Thyroid gland (tissue), 4 donors: Measurements from ENCODE around the gene MAST4. TPM values are rescaled to one million over a fixed set of nuclear protein-coding genes. Genes with fewer than 3 reads are reported as not detected.

Experiments used
- DNase-seq, 2 donors: peaks; one replicate each; pipeline ENCODE4 v3.0.0-alpha.2; 2019
- H3K27ac ChIP-seq, 3 donors: fragments of 200-600 bp; sonication (generic); 1 replicate in 2 of 3; 2 replicates in 1 of 3; pipeline ENCODE4 v1.5.1; 2016 to 2019; ENCODE audit warnings: mild to moderate bottlenecking in 1 of 3, moderate library complexity in 1 of 3
- H3K27me3 ChIP-seq: fragments of 200-600 bp; sonication (generic); one replicate; pipeline ENCODE4 v1.5.1; 2019
- H3K36me3 ChIP-seq, 2 donors: fragments of 200-600 bp; sonication (generic); one replicate each; pipeline ENCODE4 v1.5.1; 2016 to 2019
- H3K4me1 ChIP-seq, 2 donors: fragments of 200-600 bp; sonication (generic); one replicate each; pipeline ENCODE4 v1.5.1; 2017 to 2019
- H3K4me3 ChIP-seq, 3 donors: fragments of 200-600 bp; sonication (generic); replicated peaks in 1 of 3; 1 replicate in 2 of 3; 2 replicates in 1 of 3; pipeline ENCODE4 v1.5.1; 2016; ENCODE audit warnings: mild to moderate bottlenecking in 1 of 3
- H3K9me3 ChIP-seq: fragments of 200-600 bp; sonication (generic); one replicate; pipeline ENCODE4 v1.5.1; 2017
- CTCF ChIP-seq, 6 experiments: fragments of 200-600 bp in 3 of 6; fragments of 450-650 bp in 3 of 6; sonication (generic) in 3 of 6; IDR thresholded peaks; one replicate each; pipeline ENCODE4 v1.5.1; 2016 to 2019; ENCODE audit warnings: antibody characterized with exemption in 6 of 6, mild to moderate bottlenecking in 2 of 6, inconsistent platforms in 1 of 6, moderate library complexity in 1 of 6
- POLR2A ChIP-seq, 2 donors: fragments of 450-650 bp; IDR thresholded peaks; one replicate each; pipeline ENCODE4 v1.6.1; 2017; ENCODE audit warnings: antibody characterized with exemption in 2 of 2, mild to moderate bottlenecking in 2 of 2, moderate library complexity in 1 of 2
- WGBS, 2 donors: methylation state at CpG; one replicate each; pipeline ENCODE4 v1.1.5; 2017; 5-methylcytosine and 5-hydroxymethylcytosine counted together
- intact Hi-C: fragments of 100-400 bp; cut with DNase I; formaldehyde crosslinking; loops from one replicate; pipeline ENCODE4 v1.15.1; 2023
- total RNA-seq, 4 donors: library from RNA; depleted of rRNA; stranded (reverse); fragments of >200 nt; gene quantifications; one replicate each; pipeline ENCODE4 v1.2.3, GENCODE V29; 2016

MAST4 gene
- total RNA-seq, 4 donors from 2014 or later: 20.2 to 38.3 (median 24.4) TPM

- H3K27ac ChIP-seq: no peak overlapping the region
- 86 to 97% methylated on average over 3 of the region's 3 CpGs for WGBS, 2 donors
- no peaks in the 10 kb centered on the region for H3K4me1 ChIP-seq
- no peak for DNase-seq
- TF ChIP-seq POLR2A (IDR thresholded peaks at IDR 0.05) (no peak), CTCF (IDR thresholded peaks at IDR 0.05) (no peak)
- intact Hi-C loops: no loop called here
- no peak overlapping the region for H3K4me3 ChIP-seq
- no peaks in the 10 kb centered on the region for H3K36me3 ChIP-seq
- H3K9me3 ChIP-seq: no peaks in the 10 kb centered on the region
- no peaks in the 10 kb centered on the region for H3K27me3 ChIP-seq
These were observed 63.6 kb downstream of the MAST4 start for GRCh38 chr5:66659780-66660179.

- intact Hi-C loops: no loop called here
- Histone ChIP-seq H3K4me1 (no peaks in the 10 kb centered on the region), H3K9me3 (no peaks in the 10 kb centered on the region), H3K27ac (no peak overlapping the region), H3K4me3 (no peak overlapping the region), H3K27me3 (no peaks in the 10 kb centered on the region), H3K36me3 (no peaks in the 10 kb centered on the region)
- no peak for TF ChIP-seq POLR2A (IDR thresholded peaks at IDR 0.05)
- WGBS, 2 donors: 81 to 87% methylated on average over 1 of the region's 1 CpG
- no peak for DNase-seq
These were observed 64.2 kb downstream of the MAST4 start for GRCh38 chr5:66660396-66660795.

GRCh38 chr5:66661149-66661548, 65.0 kb downstream of the MAST4 start:
- no peaks in the 10 kb centered on the region for H3K27me3 ChIP-seq
- H3K4me3 ChIP-seq: no peak overlapping the region
- DNase-seq: no peak
- TF ChIP-seq CTCF (IDR thresholded peaks at IDR 0.05) (no peak), POLR2A (IDR thresholded peaks at IDR 0.05) (no peak)
- WGBS, 2 donors: 71 to 73% methylated on average over 3 of the region's 3 CpGs
- H3K36me3 ChIP-seq: no peaks in the 10 kb centered on the region
- intact Hi-C loops: no loop called here
- no peaks in the 10 kb centered on the region for H3K4me1 ChIP-seq
- no peak overlapping the region for H3K27ac ChIP-seq
- H3K9me3 ChIP-seq: no peaks in the 10 kb centered on the region

DNA sequence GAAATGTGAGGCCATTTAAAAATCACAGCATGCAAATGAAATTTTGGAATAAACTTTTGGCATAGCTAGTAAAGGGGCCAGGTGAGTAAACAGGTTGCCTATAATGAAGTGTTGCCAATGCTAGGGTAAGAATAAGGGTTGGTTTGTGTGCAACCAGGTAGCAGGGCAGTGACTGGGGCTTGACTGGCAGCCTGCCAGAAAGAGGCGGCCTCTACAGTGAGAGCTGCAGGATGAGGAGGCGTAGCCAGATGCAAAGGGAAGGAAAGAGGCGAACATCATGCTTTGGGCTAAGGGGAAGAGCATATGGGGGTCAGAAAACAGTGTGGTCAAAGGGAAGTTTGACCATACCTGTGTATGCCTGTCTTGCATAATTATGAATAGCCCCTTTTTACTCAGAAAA, 70.6 kb downstream of the MAST4 start:
- H3K27me3 ChIP-seq: no peaks in the 10 kb centered on the region
- no peaks in the 10 kb centered on the region for H3K4me1 ChIP-seq
- DNase-seq: peak; percentile 22 to 33
- 57 to 71% methylated on average over 3 of the region's 3 CpGs for WGBS, 2 donors
- no peak overlapping the region for H3K27ac ChIP-seq
- no peak overlapping the region for H3K4me3 ChIP-seq
- intact Hi-C loops: no loop called here
- no peaks in the 10 kb centered on the region for H3K9me3 ChIP-seq
- H3K36me3 ChIP-seq: no peaks in the 10 kb centered on the region
- TF ChIP-seq CTCF (IDR thresholded peaks at IDR 0.05) (no peak), POLR2A (IDR thresholded peaks at IDR 0.05) (no peak)

DNA sequence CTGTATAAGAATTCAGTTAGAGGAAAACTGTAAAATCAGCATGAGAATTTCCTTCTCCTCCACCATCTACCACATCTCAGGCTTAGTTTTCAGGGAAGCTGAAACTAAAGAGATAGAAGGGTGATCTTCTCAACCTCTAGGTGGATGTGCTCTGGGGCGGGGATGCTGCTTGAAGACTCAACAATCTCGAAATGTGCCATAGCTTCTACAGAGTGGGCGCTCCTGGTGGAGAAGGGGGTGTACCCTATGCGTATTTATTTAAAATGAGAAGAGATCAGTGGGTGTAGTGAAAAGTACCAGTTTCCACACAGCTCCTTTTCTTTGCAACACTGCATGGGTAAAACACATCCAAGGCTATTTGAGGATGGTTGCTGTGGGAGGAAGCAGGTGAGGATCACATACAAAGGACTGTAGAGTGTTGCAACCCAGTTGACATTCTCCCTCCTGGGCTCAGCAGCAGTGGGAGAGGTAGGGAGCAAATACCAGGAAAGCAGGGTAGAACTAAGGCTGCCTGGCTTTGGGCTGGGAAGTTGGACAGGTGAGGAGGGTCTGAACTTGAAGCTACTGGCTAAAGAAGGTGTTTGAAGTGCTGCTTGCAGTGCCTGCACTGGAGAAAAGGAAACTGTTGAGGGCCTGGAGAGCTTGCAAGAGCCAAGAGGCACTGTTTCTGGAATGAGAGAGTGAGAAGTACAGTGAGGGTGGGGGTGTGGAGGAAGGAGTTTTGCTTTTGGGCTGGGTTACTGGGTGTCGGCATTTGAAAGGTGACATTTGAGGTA, 73.1 kb downstream of the MAST4 start:
- no peaks in the 10 kb centered on the region for H3K36me3 ChIP-seq
- H3K4me3 ChIP-seq: no peak overlapping the region
- DNase-seq: peak; percentile 14 to 18
- no peaks in the 10 kb centered on the region for H3K9me3 ChIP-seq
- no peak overlapping the region for H3K27ac ChIP-seq
- no peaks in the 10 kb centered on the region for H3K27me3 ChIP-seq
- no peak for TF ChIP-seq CTCF (IDR thresholded peaks at IDR 0.05)
- TF ChIP-seq POLR2A (IDR thresholded peaks at IDR 0.05): no peak
- H3K4me1 ChIP-seq: no peaks in the 10 kb centered on the region
- 79 to 86% methylated on average over 5 of the region's 5 CpGs for WGBS, 2 donors
- intact Hi-C loops: no loop called here
